ENCODE data around the gene SEC24B. TPM values are rescaled to one million over a fixed set of nuclear protein-coding genes. Genes with fewer than 3 reads are reported as not detected.

SEC24B gene
- polyA plus RNA-seq, 1 donor from 2014 or later: 20.4 TPM

DNA sequence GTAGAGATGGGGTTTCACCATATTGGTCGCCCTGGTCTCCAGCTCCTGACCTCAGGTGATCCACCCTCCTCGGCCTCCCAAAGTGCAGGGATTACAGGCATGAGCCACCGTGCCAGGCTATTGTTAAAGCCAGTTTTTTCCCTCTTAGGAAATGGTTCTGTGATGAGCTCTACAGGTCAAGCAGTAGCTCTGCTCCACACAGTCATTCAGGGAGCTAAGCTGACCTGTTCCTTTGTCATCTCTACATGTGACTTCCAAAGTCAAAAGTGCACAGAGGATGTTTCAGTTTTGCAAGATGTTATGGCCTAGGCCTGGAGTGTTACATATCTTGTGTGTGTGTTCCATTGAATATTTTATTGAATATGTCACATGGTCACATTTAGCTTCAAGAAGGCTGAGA is 137.9 kb downstream of the SEC24B start:
- no peak overlapping the region for H3K4me3 ChIP-seq (ENCODE audit: low read length)
- H3F3A ChIP-seq (ENCODE audit: insufficient read depth, low read length, poor library complexity, severe bottlenecking): no peaks in the 10 kb centered on the region
- no peaks in the 10 kb centered on the region for H3K36me3 ChIP-seq (ENCODE audit: insufficient read depth, low read length)
- no peaks in the 10 kb centered on the region for H3K27me3 ChIP-seq (ENCODE audit: insufficient read depth, low read depth, low read length)
- H2AFZ ChIP-seq (ENCODE audit: low read depth, low read length): no peak overlapping the region
- no peak overlapping the region for H3K27ac ChIP-seq (ENCODE audit: low read length)
- no peak for TF ChIP-seq SMC3 (conservative IDR thresholded peaks at IDR 0.05; ENCODE audit: poor library complexity)
- no peak for TF ChIP-seq TAF1 (IDR thresholded peaks at IDR 0.05; ENCODE audit: low read depth)
- TF ChIP-seq REST (IDR thresholded peaks at IDR 0.05; ENCODE audit: borderline replicate concordance): no peak
- no peak for TF ChIP-seq POLR2AphosphoS5 (IDR thresholded peaks at IDR 0.05)
- no peak for TF ChIP-seq EZH2 (IDR thresholded peaks at IDR 0.05; ENCODE audit: borderline replicate concordance, insufficient read depth, low read length, poor library complexity, severe bottlenecking)
- no peak for TF ChIP-seq RAD21 (conservative IDR thresholded peaks at IDR 0.05)
- TF ChIP-seq CTCF (IDR thresholded peaks at IDR 0.05; ENCODE audit: poor library complexity, severe bottlenecking): no peak
- no peak for TF ChIP-seq EP300 (conservative IDR thresholded peaks at IDR 0.05; ENCODE audit: poor library complexity, severe bottlenecking)
- TF ChIP-seq MXI1 (conservative IDR thresholded peaks at IDR 0.05; ENCODE audit: poor library complexity, severe bottlenecking): no peak
- H3K9me3 ChIP-seq (ENCODE audit: low read length): no peaks in the 10 kb centered on the region
- H3K4me2 ChIP-seq (ENCODE audit: low read length): no peak overlapping the region
- H4K20me1 ChIP-seq (ENCODE audit: insufficient read depth): no peaks in the 10 kb centered on the region
- no peak overlapping the region for H3K9ac ChIP-seq (ENCODE audit: low read length)
- H3K9me2 ChIP-seq (ENCODE audit: insufficient read depth, low read length): no peaks in the 10 kb centered on the region
- H3K79me2 ChIP-seq (replicated peaks; ENCODE audit: insufficient read depth, low read length): no peaks in the 10 kb centered on the region

DNA sequence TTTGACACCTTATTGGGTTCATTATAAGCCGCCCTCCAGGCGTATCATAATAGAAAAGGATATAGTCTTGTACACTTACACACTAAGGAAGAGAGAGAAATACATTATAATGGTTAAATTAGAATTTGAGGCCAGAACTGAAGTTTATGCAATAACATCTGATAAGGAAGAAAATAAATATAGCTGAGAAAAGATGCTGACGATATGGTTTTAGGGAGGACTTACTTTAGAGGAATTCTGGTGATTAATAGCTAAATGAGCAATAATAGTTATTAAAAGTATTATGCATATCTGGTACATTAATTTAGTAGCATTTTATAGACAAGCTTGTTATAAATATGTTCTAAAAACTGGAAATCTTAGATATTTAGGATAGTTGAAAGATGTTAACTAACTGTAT is 138.5 kb downstream of the SEC24B start:
- no peaks in the 10 kb centered on the region for H3K79me2 ChIP-seq (replicated peaks; ENCODE audit: insufficient read depth, low read length)
- no peak overlapping the region for H3K9ac ChIP-seq (ENCODE audit: low read length)
- no peaks in the 10 kb centered on the region for H3K36me3 ChIP-seq (ENCODE audit: insufficient read depth, low read length)
- H3K9me3 ChIP-seq (ENCODE audit: low read length): no peaks in the 10 kb centered on the region
- no peak for TF ChIP-seq RAD21 (conservative IDR thresholded peaks at IDR 0.05)
- TF ChIP-seq EP300 (conservative IDR thresholded peaks at IDR 0.05; ENCODE audit: poor library complexity, severe bottlenecking): no peak
- TF ChIP-seq TAF1 (IDR thresholded peaks at IDR 0.05; ENCODE audit: low read depth): no peak
- TF ChIP-seq CTCF (IDR thresholded peaks at IDR 0.05; ENCODE audit: poor library complexity, severe bottlenecking): no peak
- no peak for TF ChIP-seq REST (IDR thresholded peaks at IDR 0.05; ENCODE audit: borderline replicate concordance)
- TF ChIP-seq EZH2 (IDR thresholded peaks at IDR 0.05; ENCODE audit: borderline replicate concordance, insufficient read depth, low read length, poor library complexity, severe bottlenecking): no peak
- TF ChIP-seq MXI1 (conservative IDR thresholded peaks at IDR 0.05; ENCODE audit: poor library complexity, severe bottlenecking): no peak
- TF ChIP-seq SMC3 (conservative IDR thresholded peaks at IDR 0.05; ENCODE audit: poor library complexity): no peak
- TF ChIP-seq POLR2AphosphoS5 (IDR thresholded peaks at IDR 0.05): no peak
- no peak overlapping the region for H3K27ac ChIP-seq (ENCODE audit: low read length)
- H3K4me3 ChIP-seq (ENCODE audit: low read length): no peak overlapping the region
- no peak overlapping the region for H3K4me2 ChIP-seq (ENCODE audit: low read length)
- no peaks in the 10 kb centered on the region for H4K20me1 ChIP-seq (ENCODE audit: insufficient read depth)
- no peaks in the 10 kb centered on the region for H3K9me2 ChIP-seq (ENCODE audit: insufficient read depth, low read length)
- H3F3A ChIP-seq (ENCODE audit: insufficient read depth, low read length, poor library complexity, severe bottlenecking): no peaks in the 10 kb centered on the region
- no peak overlapping the region for H2AFZ ChIP-seq (ENCODE audit: low read depth, low read length)
- H3K27me3 ChIP-seq (ENCODE audit: insufficient read depth, low read depth, low read length): no peaks in the 10 kb centered on the region
